Activated CD4-positive, CD25-positive, alpha-beta regulatory T cell (primary cell): ENCODE data around the gene NIPA2.

Source experiments
- DNase-seq, 4 experiments: peaks; one replicate each; lab custom pipeline; 2025; lab: John Stamatoyannopoulos, UW

NIPA2 gene

GRCh38 chr15:22839046-22839695 lies 705 bp downstream of the NIPA2 start:
- DNase-seq: no peak

- no peak for DNase-seq
Measured at GRCh38 chr15:22844421-22845288, 6.2 kb downstream of the NIPA2 start.

- DNase-seq: no peak
Measured at GRCh38 chr15:22845289-22845900, 6.9 kb downstream of the NIPA2 start.

- DNase-seq: no peak
Measured at GRCh38 chr15:22846073-22846472, 7.6 kb downstream of the NIPA2 start.

GRCh38 chr15:22850055-22850454 lies 11.6 kb downstream of the NIPA2 start:
- no peak for DNase-seq

GRCh38 chr15:22851513-22851912 lies 13.0 kb downstream of the NIPA2 start:
- no peak for DNase-seq

GRCh38 chr15:22855791-22856190 lies 17.3 kb downstream of the NIPA2 start:
- DNase-seq: no peak

GRCh38 chr15:22856659-22857058 lies 18.2 kb downstream of the NIPA2 start:
- DNase-seq: no peak

GRCh38 chr15:22861161-22861560 lies 22.7 kb downstream of the NIPA2 start:
- DNase-seq: no peak

GRCh38 chr15:22863356-22863755 lies 24.9 kb downstream of the NIPA2 start:
- no peak for DNase-seq

- no peak for DNase-seq
Measured at GRCh38 chr15:22866079-22866478, 27.6 kb downstream of the NIPA2 start.

GRCh38 chr15:22867886-22868285 lies 29.4 kb downstream of the NIPA2 start:
- DNase-seq: no peak

- DNase-seq: no peak
Measured at GRCh38 chr15:22868495-22868894, 30.0 kb downstream of the NIPA2 start.

- DNase-seq: no peak
Measured at GRCh38 chr15:22868928-22869327, 30.5 kb downstream of the NIPA2 start.

GRCh38 chr15:22869856-22870255 lies 31.4 kb downstream of the NIPA2 start:
- no peak for DNase-seq

- no peak for DNase-seq
Measured at GRCh38 chr15:22870865-22871264, 32.4 kb downstream of the NIPA2 start.

GRCh38 chr15:22871481-22872086 lies 33.1 kb downstream of the NIPA2 start:
- no peak for DNase-seq

GRCh38 chr15:22872936-22873701 lies 34.7 kb downstream of the NIPA2 start:
- DNase-seq: no peak

GRCh38 chr15:22873841-22874240 lies 35.4 kb downstream of the NIPA2 start:
- no peak for DNase-seq

- no peak for DNase-seq
Measured at GRCh38 chr15:22874256-22874655, 35.8 kb downstream of the NIPA2 start.

- no peak for DNase-seq
Measured at GRCh38 chr15:22874966-22875365, 36.5 kb downstream of the NIPA2 start.

GRCh38 chr15:22877117-22877516 lies 38.7 kb downstream of the NIPA2 start:
- DNase-seq: no peak
